Skin of body (tissue), 2 donors: ENCODE data around the gene C1orf174. TPM values are rescaled to one million over a fixed set of nuclear protein-coding genes. Genes with fewer than 3 reads are reported as not detected.

ENCODE experiments used
- DNase-seq: peaks from one replicate; lab custom pipeline; 2025; lab: John Stamatoyannopoulos, UW
- total RNA-seq: library from RNA; depleted of rRNA; stranded (reverse); fragments of >200 nt; gene quantifications from one replicate; pipeline ENCODE4 v1.2.3, GENCODE V29; 2014

The C1orf174 gene
- total RNA-seq, 1 donor from 2014 or later: 15.4 TPM

DNA sequence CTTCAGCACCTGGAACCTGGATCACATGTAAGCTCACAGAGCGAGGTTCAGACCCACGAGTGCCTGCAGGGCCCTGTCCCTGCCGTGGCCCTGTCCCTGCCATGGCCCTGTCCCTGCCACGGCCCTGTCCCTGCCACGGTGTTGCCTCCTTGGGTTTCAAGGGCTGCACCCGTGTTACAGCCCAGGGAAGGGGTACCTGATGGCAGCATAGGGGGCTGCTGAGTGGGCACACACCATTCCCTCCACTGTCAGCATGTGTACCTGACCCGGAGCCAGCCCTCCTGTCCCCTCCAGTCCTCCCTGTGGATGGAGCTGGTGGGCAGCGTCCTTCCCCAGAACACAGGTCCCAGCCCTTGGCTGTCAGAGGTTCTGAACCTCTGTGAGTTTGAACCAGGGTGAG is 27.5 kb downstream of the C1orf174 start:
- DNase-seq: no peak

GRCh38 chr1:3871451-3871805 is 28.6 kb downstream of the C1orf174 start:
- DNase-seq: no peak

DNA sequence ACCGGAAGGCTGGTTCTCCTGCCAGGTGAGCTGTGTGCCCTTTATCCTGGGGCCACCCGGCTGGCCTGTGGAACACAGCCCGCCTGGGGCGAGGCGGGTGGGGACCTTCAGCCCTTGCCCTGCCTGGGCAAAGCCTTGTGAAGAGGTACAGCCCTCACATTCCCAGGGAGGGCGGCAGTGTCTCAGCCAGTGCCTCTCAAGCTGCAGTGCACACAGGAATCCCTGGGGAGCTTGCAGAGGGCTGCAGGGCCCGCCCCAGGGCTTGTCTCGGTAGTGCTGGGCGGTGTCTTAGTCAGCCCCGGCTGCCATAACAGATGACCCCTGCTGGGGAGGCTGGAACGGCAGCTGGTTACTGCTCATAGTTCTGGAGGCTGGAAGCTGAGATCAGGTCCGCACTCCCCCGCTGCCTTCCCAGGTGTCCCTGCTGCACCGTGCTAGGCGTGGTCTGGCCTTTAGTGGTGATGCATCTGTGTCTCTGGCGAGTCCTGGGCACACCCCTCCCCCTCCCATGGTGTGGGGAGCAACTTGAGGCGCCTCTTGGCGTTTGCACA is 30.2 kb downstream of the C1orf174 start:
- no peak for DNase-seq

DNA sequence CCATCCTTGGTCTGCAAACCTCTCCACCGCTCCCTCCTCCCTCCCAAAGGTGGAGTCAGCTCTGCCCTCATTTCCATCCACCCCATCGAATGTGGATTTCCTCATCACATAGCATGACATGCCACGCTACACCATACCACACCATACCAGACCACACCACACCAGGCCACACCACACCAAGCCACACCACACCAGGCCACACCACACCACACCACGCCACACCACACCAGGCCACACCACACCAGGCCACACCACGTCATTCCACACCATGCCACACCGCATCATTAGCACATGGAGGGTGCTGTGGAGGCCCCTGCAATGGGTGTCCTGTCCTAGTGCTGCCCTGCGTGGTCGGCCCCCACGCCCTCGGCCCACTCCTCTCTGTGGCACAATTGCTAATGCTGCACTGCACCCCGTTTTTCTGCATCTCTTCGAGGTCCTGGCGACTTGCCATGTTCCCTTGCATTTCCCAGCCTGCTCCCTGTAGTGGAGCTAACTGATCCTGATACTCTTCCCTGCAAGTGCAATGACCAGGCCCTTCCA is 31.5 kb downstream of the C1orf174 start:
- no peak for DNase-seq

GRCh38 chr1:3865606-3866160 is 34.4 kb downstream of the C1orf174 start:
- DNase-seq: no peak

- no peak for DNase-seq
Measured at GRCh38 chr1:3864884-3865283, 35.2 kb downstream of the C1orf174 start.

DNA sequence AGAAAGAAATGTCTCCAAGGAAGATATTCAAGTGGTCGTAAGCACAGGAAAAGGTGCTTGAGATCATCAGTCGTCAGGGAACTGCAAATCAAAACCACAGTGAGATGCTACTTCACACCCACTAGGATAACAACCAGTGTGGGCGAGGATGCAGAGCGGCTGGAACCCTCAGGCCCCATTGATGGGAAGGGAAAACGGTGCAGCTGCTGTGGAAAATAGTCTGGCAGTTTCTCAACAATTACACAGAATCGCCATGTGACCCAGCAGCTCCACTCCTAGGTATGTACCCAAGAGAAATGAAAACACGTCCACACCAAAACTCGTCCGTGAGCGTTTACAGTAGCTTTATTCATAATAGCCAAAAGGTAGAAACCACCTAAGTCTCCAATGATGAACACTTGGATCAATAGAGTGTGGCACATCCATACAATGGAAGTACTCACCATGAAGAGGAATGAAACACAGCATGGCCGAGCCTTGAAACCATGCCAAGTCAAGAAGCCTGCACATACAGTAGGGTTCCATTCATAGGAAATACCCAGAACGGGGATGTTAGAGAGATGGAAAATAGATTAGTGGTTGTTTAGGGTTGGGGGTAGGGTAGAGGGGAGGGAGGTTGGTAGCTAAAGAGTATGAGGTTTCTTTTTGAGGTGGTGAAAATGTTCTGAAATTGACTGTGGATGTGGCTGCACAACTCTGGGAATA is 36.7 kb downstream of the C1orf174 start:
- DNase-seq: no peak

- DNase-seq: no peak
Measured at GRCh38 chr1:3858231-3858981, 41.7 kb downstream of the C1orf174 start.

DNA sequence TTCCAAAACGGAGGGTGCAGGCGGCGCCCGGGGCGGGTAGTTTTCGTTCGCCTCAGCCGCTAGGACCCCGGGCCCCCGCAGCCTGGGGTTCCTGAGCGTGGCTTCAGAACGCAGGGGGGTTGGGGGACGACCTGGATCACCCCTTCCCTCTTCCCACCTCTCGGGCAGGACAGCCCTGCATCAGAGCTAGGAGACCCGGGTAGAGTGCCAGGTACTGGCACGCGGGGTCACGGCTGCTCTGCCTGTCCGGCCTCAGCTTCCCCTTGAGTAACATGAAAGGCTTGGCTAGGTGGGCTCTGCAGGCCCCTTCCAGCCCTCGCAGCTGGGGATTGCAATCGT is 42.3 kb downstream of the C1orf174 start:
- no peak for DNase-seq

DNA sequence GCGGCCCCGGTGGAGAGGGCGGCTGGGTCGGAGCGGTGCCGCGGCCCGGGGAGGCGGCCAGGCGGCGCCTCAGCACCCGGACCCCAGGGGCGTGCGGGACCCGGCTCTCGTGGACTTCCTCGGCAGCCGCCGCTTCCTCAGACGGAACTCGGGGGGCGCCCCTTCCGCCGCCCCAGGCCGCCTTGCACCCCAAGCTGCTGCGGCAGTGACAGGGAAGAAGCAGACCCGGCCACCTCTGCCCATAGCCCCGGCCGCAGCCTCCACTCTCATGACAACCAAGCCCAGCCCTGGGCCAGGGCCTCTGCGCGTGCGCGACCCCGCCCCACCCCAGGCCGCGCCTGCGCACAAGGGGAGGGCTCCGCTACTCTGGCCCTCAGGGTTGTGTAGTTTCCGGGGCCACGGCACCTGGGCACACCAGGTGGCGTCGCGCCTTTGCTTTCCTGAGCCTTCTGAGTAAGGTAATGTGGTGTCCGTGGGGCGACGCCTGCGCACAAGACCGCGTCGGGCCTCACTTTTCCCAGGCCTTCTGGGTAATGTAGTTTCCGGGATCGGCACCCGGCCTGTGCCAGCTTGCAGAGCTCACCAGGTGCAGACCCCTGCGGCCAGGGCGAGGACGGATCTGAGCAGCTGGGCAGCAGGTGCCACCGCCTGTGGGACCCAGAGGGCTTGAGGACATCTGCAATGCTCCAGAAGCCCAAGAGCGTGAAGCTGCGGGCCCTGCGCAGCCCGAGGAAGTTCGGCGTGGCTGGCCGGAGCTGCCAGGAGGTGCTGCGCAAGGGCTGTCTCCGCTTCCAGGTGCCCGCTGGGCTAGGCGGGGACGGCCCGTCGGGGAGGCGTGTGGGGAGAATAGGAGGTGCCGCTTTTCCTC is 42.9 kb downstream of the C1orf174 start, which contains the start of the genes CEP104 and DFFB:
TSS of gene CEP104 (minus strand) at position 289 of the 868 bp plus-strand sequence. CDS start 4,804 bp downstream, outside the sequence.
TSS of gene DFFB (plus strand) at position 554 of the 868 bp plus-strand sequence. CDS start at position 682, 128 bp downstream.
- DNase-seq: peak; percentile 58

- no peak for DNase-seq
Measured at GRCh38 chr1:3852711-3853485, 47.2 kb downstream of the C1orf174 start.

GRCh38 chr1:3852091-3852490 is 48.0 kb downstream of the C1orf174 start:
- DNase-seq: no peak

- no peak for DNase-seq
Measured at GRCh38 chr1:3851292-3851691, 48.8 kb downstream of the C1orf174 start.

- no peak for DNase-seq
Measured at GRCh38 chr1:3850857-3851256, 49.2 kb downstream of the C1orf174 start.

DNA sequence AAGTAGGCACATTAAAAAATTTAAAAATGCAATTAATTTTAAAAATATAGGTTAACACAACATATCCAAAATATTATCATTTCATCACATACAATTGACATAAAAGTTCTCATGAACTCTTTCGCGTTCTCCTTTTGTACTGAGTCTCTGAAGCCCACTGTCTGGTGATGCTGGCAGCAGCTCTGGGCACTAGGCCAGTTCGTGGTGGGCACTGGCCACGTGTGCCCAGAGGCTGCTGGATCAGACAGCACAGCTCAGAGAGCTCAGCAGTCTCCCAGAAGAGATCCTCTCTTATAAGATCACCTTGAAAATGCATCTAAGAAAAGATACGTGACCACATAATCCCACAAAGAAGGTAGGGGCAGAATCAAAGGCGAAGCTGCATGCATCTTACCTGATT is 53.0 kb downstream of the C1orf174 start:
- DNase-seq: no peak

GRCh38 chr1:3846541-3846940 is 53.5 kb downstream of the C1orf174 start:
- no peak for DNase-seq

DNA sequence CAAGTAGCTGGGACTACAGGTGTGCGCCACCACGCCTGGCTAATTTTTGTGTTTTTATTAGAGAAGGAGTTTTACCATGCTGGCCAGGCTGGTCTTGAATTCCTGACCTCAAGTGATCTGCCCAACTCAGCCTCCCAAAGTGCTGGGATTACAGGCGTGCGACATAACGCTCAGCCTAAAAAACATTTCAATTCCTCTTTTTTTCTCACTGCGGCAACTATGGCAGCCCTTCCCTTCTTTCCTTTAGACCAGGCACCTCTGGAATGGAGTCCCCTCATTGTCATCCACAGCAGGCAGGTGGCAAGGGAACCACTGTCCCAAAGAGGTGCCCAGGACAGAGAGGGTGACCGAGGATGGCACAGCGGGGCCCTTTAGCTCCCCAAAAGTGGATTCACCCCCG is 57.2 kb downstream of the C1orf174 start:
- no peak for DNase-seq

DNA sequence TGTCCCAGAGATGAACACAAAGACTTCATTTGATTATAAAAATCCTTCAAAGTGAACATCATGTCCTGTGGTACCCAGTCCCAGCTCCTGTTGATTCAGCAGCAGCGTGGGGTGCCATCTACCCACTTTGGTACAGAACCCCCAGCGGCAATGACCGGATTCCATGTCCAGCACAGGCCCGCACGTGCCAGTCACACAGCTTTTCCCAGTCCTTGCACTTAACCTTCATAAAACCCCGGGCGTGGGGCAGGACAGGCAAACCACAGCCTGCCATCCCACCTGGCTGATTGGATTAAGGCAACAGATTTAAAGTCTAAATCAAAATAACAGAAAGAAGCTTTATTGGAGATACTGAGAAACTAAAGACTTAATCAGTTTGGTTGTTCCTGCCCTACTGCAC is 58.6 kb downstream of the C1orf174 start:
- DNase-seq: no peak
